Measurements from ENCODE around the gene LGALS1. TPM values are rescaled to one million over a fixed set of nuclear protein-coding genes. Genes with fewer than 3 reads are reported as not detected.
"Not testable (repeated sequence)": the region's sequence is repeated elsewhere in the genome, so short reads cannot be mapped to it uniquely, and the experiment has no call there.

LGALS1 gene
- total RNA-seq, 1 donor, result 3,707 TPM

DNA sequence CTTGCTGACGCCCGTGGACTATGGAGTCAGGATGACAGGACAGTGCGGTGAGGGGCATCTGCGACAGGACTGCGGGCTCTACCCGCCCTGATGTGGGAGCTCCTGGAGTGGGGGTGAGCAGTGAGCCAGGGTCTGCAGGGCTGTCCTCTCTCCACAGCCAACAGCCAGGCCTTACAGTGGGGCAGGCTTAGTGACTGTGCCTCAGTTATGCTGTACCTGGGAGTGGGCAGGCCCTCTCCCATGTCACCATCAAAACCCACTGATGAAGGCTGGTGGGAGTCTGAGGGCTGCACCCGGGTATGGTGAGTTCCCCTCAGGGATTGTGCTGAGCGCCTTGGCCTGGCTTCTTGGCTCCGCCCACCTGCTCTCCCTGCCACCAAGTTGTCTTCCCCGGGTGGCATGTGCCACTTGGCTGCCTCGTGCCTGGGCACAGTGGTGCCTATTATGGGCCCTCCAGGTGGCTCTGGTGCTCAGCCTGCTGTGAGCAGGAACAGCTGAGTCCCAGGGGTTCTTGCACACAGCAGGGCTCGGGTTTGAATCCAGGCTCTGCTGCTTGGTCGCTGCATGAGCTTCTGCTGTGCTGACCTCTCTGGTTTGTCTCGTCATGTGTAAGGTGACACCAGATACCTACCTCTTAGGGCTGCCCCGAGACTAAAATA, 17.3 kb downstream of the LGALS1 start:
- H3K4me3 ChIP-seq (ENCODE audit: low read depth, low read length), result no peak overlapping the region
- TF ChIP-seq, protein P1, sequence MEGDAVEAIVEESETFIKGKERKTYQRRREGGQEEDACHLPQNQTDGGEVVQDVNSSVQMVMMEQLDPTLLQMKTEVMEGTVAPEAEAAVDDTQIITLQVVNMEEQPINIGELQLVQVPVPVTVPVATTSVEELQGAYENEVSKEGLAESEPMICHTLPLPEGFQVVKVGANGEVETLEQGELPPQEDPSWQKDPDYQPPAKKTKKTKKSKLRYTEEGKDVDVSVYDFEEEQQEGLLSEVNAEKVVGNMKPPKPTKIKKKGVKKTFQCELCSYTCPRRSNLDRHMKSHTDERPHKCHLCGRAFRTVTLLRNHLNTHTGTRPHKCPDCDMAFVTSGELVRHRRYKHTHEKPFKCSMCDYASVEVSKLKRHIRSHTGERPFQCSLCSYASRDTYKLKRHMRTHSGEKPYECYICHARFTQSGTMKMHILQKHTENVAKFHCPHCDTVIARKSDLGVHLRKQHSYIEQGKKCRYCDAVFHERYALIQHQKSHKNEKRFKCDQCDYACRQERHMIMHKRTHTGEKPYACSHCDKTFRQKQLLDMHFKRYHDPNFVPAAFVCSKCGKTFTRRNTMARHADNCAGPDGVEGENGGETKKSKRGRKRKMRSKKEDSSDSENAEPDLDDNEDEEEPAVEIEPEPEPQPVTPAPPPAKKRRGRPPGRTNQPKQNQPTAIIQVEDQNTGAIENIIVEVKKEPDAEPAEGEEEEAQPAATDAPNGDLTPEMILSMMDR (IDR thresholded peaks at IDR 0.05; ENCODE audit: insufficient read depth, low read depth, low read length), result no peak
- no peak for DNase-seq (ENCODE audit: low read depth)

DNA sequence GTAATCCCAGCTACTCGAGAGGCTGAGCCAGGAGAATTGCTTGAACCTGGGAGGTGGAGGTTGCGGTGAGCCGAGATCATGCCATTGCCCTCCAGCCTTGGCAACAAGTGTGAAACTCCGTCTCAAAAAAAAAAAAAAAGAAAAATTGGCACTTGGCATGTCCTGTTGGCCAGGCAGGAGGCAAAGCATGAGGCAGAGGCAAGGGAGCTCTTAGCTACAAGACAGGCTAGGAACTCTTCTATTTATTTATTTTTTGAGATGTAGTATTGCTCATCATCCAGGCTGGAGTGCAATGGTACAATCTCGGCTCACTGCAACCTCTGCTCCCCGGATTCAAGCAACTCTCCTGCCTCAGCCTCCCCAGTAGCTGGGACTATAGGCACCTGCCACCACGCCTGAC, 18.7 kb downstream of the LGALS1 start:
- not testable (repeated sequence) for DNase-seq (ENCODE audit: low read depth)

DNA sequence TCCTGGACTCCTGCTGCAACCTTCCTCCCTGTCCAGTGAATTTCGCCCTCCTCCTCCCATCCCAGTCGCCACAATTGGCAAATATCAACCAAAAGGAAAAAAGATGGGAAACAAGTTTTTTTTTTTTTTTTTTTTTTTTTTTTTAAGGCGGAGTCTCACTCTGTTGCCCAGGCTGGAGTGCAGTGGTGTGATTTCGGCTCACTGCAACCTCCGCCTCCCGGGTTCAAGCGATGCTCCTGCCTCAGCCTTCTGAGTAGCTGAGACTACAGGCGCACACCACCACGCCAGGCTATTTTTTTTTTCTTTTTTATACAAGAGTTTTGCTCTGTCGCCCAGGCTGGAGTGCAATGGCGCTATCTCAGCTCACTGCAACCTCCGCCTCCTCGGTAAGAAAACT, 20.8 kb downstream of the LGALS1 start:
- peak overlapping the region; percentile 44 for H3K4me3 ChIP-seq (ENCODE audit: low read depth, low read length)

More for the DNA sequence above, 18.7 kb downstream of the LGALS1 start:
- H3K4me3 ChIP-seq (ENCODE audit: low read depth, low read length), result not testable (repeated sequence)

DNA sequence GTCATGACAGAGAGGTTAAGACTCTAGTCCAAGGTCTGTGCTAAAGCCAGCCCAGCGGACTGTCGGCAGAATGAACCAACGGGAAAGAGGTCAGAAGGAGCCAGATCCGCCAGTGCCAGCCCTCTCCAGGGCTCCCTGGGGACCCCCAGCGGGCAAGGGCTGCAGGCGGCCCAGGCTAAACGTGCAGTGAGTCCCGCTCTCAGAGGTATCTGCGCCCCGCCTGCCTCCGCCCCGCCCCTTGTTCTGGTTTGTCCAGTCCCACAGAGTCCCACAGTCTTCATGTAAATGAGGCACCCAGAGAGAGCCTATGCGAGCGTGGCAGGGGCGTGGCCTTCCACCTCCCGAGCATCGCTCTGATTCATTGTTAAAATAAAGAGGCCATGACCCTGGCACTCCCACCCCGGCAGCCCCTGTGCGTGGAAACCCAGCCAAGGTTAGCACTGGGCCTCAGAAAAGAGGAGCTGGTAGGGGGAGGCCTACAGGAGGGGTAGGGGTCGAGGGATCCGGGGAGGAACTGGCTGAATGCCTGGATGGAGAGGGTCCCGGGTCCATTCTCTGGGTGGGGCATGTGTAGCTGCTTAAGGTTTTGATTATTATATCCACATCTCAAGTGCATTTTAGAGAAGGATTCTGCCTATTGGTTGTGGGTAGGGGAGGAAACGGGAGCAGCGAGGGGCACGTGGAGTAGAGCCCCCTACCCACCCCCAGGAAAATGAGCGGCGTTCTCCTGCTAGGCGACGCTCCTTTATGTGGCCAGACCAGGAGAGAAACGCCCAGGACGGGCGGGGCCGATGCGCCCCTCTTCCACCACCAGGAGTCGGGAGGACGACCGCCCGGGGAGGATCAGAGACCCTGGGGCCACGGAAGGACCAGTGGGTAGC, 21.5 kb downstream of the LGALS1 start, which contains the start of gene TRIOBP:
TSS of gene TRIOBP (plus strand) at position 392 of the 881 bp plus-strand sequence. CDS start 4,318 bp downstream, outside the sequence.
- TF ChIP-seq, protein P1 (IDR thresholded peaks at IDR 0.05; ENCODE audit: insufficient read depth, low read depth, low read length), result peak; percentile 68
- H3K4me3 ChIP-seq (ENCODE audit: low read depth, low read length), result peak within 1 kb of the TSS; percentile 44
- DNase-seq (ENCODE audit: low read depth), result peak; percentile 93

More for the DNA sequence above, 20.8 kb downstream of the LGALS1 start:
- not testable (repeated sequence) for DNase-seq (ENCODE audit: low read depth)

DNA sequence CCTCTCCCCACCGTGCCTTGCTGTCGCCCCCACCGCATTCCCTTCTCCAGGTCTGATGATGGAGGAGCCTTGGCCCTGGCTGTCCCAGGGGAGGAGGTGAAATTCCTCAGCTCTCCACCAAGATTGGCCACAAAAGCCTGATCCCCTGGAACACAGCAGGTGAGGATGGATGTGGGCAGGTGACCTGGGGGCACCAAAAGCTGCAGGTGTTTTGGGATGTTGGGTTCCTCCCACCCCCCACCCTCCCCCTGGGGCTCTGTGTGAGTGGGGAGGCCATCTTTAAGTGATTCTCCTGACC, 22.1 kb downstream of the LGALS1 start:
- H3K4me3 ChIP-seq (ENCODE audit: low read depth, low read length), result no peak overlapping the region
- no peak for DNase-seq (ENCODE audit: low read depth)
- TF ChIP-seq, protein P1 (IDR thresholded peaks at IDR 0.05; ENCODE audit: insufficient read depth, low read depth, low read length), result peak; percentile 1

DNA sequence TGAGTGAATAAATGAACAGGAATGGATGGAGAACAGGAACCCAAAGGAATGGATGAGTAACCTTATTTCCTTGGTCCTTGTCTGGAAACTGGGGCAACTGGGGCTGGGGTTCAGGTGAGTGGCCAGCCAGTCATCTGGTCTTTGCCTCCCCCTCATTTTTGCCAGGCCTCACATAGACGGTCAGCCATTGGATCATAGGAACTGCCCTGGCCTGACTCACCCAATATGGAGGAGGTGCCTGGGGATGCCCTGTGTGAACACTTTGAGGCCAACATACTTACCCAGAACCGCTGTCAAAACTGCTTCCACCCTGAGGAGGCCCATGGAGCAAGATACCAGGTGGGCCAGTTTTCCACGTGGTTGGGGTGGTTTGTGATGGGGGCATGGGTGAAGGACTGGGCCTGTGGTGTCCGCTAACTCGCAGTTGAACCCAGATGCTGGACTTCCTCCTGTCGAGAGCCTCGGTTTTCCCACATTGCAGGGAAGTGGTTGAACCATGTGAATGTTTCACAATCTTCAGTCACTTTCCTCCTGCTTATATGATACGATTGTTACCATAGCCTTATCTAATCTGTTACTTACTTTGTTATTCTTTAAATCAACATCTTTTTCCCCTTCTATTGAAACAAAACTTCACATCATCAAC, 25.8 kb downstream of the LGALS1 start:
- no peak overlapping the region for H3K4me3 ChIP-seq (ENCODE audit: low read depth, low read length)
- TF ChIP-seq, protein P1 (IDR thresholded peaks at IDR 0.05; ENCODE audit: insufficient read depth, low read depth, low read length), result no peak
- peak; percentile 27 for DNase-seq (ENCODE audit: low read depth)

DNA sequence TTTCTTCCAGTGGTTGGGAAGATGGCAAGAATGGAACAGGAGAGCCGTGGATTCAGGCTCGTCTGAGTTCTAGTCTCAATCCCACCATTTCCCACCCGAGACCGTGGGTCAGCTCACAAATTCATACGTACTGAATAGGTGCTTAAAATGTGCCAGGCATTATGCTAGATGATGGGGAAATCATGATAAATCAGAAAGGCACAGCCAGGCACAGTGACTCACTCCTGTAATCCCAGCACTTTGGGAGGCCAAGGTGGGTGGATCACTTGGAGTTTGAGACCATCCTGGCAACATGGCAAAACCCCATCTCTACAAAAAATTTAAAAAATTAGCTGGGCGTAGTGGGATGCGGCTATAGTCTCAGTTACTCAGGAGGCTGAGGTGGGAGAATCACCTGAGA, 28.5 kb downstream of the LGALS1 start:
- TF ChIP-seq, protein P1 (IDR thresholded peaks at IDR 0.05; ENCODE audit: insufficient read depth, low read depth, low read length), result no peak
- DNase-seq (ENCODE audit: low read depth), result no peak
- H3K4me3 ChIP-seq (ENCODE audit: low read depth, low read length), result no peak overlapping the region

All from fibroblast of villous mesenchyme (primary cell).